Measurements from ENCODE around the gene PDE6D. TPM values are rescaled to one million over a fixed set of nuclear protein-coding genes. Genes with fewer than 3 reads are reported as not detected.
A peak's percentile ranks its signal among the peaks of the same experiment; 100 is the strongest.

Gene PDE6D
- total RNA-seq, 2 donors from 2014 or later = 20.0 to 21.4 TPM

GRCh38 chr2:231707625-231707926, 73.5 kb downstream of the PDE6D start:
- Histone ChIP-seq H3K36me3 (peaks cover 6% of the 10 kb centered on the region), H3K9me3 (no peaks in the 10 kb centered on the region), H3K27me3 (no peaks in the 10 kb centered on the region), H3K4me1 (peaks cover 12% of the 10 kb centered on the region), H3K27ac (peak overlapping the region; percentile 100), H3K4me3 (peak overlapping the region; percentile 91), H3K9ac (ENCODE audit: low read depth in 2 of 2, low read length in 2 of 2) (peak overlapping the region; percentile 93 to 94)
- no peak for TF ChIP-seq CTCF (IDR thresholded peaks at IDR 0.05)
- intact Hi-C loops (cut with DNase I) = no loop called here
- DNase-seq = peak; percentile 73

- Histone ChIP-seq H3K27ac (peak overlapping the region; percentile 100), H3K9ac (ENCODE audit: low read depth in 2 of 2, low read length in 2 of 2) (peak overlapping the region; percentile 94 to 97), H3K9me3 (no peaks in the 10 kb centered on the region), H3K36me3 (peaks cover under 1% of the 10 kb centered on the region), H3K4me3 (peak overlapping the region; percentile 91), H3K4me1 (peaks cover 6% of the 10 kb centered on the region), H3K27me3 (no peaks in the 10 kb centered on the region)
- intact Hi-C loops (cut with DNase I) = no loop called here
- TF ChIP-seq CTCF (IDR thresholded peaks at IDR 0.05) = peak; percentile 95
- peak; percentile 99 for DNase-seq
Measured at GRCh38 chr2:231706731-231707624, 74.1 kb downstream of the PDE6D start.

- Histone ChIP-seq H3K4me1 (no peaks in the 10 kb centered on the region), H3K9ac (ENCODE audit: low read depth in 2 of 2, low read length in 2 of 2) (no peak overlapping the region), H3K4me3 (no peak overlapping the region), H3K27me3 (no peaks in the 10 kb centered on the region), H3K36me3 (no peaks in the 10 kb centered on the region), H3K27ac (no peak overlapping the region), H3K9me3 (no peaks in the 10 kb centered on the region)
- DNase-seq = no peak
- intact Hi-C loops (cut with DNase I) = loop anchor here (2.0 kb wide), 1 partner anchor 19 kb away; no protein-coding TSS in a partner anchor
- TF ChIP-seq CTCF (IDR thresholded peaks at IDR 0.05) = no peak
Measured at GRCh38 chr2:231704017-231704416, 77.1 kb downstream of the PDE6D start.

- no peak for TF ChIP-seq CTCF (IDR thresholded peaks at IDR 0.05)
- no peak overlapping the region for H3K27ac ChIP-seq
- no peaks in the 10 kb centered on the region for H3K27me3 ChIP-seq
- no peaks in the 10 kb centered on the region for H3K4me1 ChIP-seq
- H3K36me3 ChIP-seq = no peaks in the 10 kb centered on the region
- H3K4me3 ChIP-seq = no peak overlapping the region
- no peak overlapping the region for H3K9ac ChIP-seq (ENCODE audit: low read depth in 2 of 2, low read length in 2 of 2)
- no peak for DNase-seq
- no peaks in the 10 kb centered on the region for H3K9me3 ChIP-seq
- intact Hi-C loops (cut with DNase I) = no loop called here
Measured at GRCh38 chr2:231701456-231702373, 79.4 kb downstream of the PDE6D start.

- no peak overlapping the region for H3K9ac ChIP-seq (ENCODE audit: low read depth in 2 of 2, low read length in 2 of 2)
- H3K27ac ChIP-seq = no peak overlapping the region
- no peaks in the 10 kb centered on the region for H3K9me3 ChIP-seq
- no peak overlapping the region for H3K4me3 ChIP-seq
- no peaks in the 10 kb centered on the region for H3K27me3 ChIP-seq
- TF ChIP-seq CTCF (IDR thresholded peaks at IDR 0.05) = no peak
- no peaks in the 10 kb centered on the region for H3K36me3 ChIP-seq
- DNase-seq = no peak
- intact Hi-C loops (cut with DNase I) = no loop called here
- no peaks in the 10 kb centered on the region for H3K4me1 ChIP-seq
Measured at GRCh38 chr2:231699006-231699405, 82.1 kb downstream of the PDE6D start.
